HUES48 (cell line): ENCODE measurements around the gene CHCHD1.
A peak's percentile ranks its signal among the peaks of the same experiment; 100 is the strongest.

Experiments used
- H3K27ac ChIP-seq: one replicate; pipeline ENCODE4 v1.7.0; 2013; ENCODE audit warnings: low read depth, low read length, inconsistent platforms
- H3K27me3 ChIP-seq: 2 replicates; pipeline ENCODE4 v1.6.1; 2013; ENCODE audit warnings: mild to moderate bottlenecking, low read length; ENCODE audit not compliant: control insufficient read depth, insufficient read depth
- H3K36me3 ChIP-seq: 2 replicates; pipeline ENCODE4 v1.6.1; 2013; ENCODE audit warnings: low read length; ENCODE audit not compliant: control insufficient read depth, insufficient read depth
- H3K4me1 ChIP-seq: 2 replicates; pipeline ENCODE4 v1.6.1; 2013; ENCODE audit warnings: mild to moderate bottlenecking, low read length; ENCODE audit not compliant: control insufficient read depth, insufficient read depth
- H3K4me3 ChIP-seq: 2 replicates; pipeline ENCODE4 v1.5.1; 2013; ENCODE audit warnings: mild to moderate bottlenecking, low read depth, low read length
- H3K9ac ChIP-seq: 2 replicates; pipeline ENCODE4 v1.6.1; 2013; ENCODE audit warnings: mild to moderate bottlenecking, low read depth, low read length, moderate library complexity
- H3K9me3 ChIP-seq: 2 replicates; pipeline ENCODE4 v1.6.1; 2013; ENCODE audit warnings: low read length; ENCODE audit not compliant: control insufficient read depth, insufficient read depth

The CHCHD1 gene

GRCh38 chr10:73769396-73769795, 12.5 kb upstream of the CHCHD1 start:
- Histone ChIP-seq H3K9ac (no peak overlapping the region), H3K27ac (no peak overlapping the region), H3K4me3 (no peak overlapping the region), H3K4me1 (peaks cover 6% of the 10 kb centered on the region; the same call in 1 of the 2 replicates), H3K27me3 (no peaks in the 10 kb centered on the region), H3K9me3 (no peaks in the 10 kb centered on the region), H3K36me3 (peaks cover 68% of the 10 kb centered on the region)

GRCh38 chr10:73771722-73772280, 10.0 kb upstream of the CHCHD1 start:
- Histone ChIP-seq H3K4me1 (peaks cover 6% of the 10 kb centered on the region; the same call in 1 of the 2 replicates), H3K27ac (peak overlapping the region; percentile 80), H3K9ac (peak overlapping the region; percentile 81; the same call in 1 of the 2 replicates), H3K4me3 (peak overlapping the region; percentile 78), H3K27me3 (no peaks in the 10 kb centered on the region), H3K36me3 (peaks cover 61% of the 10 kb centered on the region), H3K9me3 (no peaks in the 10 kb centered on the region)

GRCh38 chr10:73772281-73773151, 9.3 kb upstream of the CHCHD1 start:
- H3K9ac ChIP-seq: peak overlapping the region; percentile 81
- peaks cover 58% of the 10 kb centered on the region for H3K36me3 ChIP-seq
- H3K4me1 ChIP-seq: peaks cover 6% of the 10 kb centered on the region; the same call in 1 of the 2 replicates
- no peaks in the 10 kb centered on the region for H3K9me3 ChIP-seq
- peak overlapping the region; percentile 78 for H3K4me3 ChIP-seq
- H3K27ac ChIP-seq: peak overlapping the region; percentile 80
- H3K27me3 ChIP-seq: no peaks in the 10 kb centered on the region

GRCh38 chr10:73773152-73773879, 8.5 kb upstream of the CHCHD1 start:
- H3K9ac ChIP-seq: peak overlapping the region; percentile 81; the same call in 1 of the 2 replicates
- H3K4me1 ChIP-seq: peaks cover 6% of the 10 kb centered on the region; the same call in 1 of the 2 replicates
- H3K36me3 ChIP-seq: peaks cover 56% of the 10 kb centered on the region
- H3K27ac ChIP-seq: peak overlapping the region; percentile 80
- peak overlapping the region; percentile 78 for H3K4me3 ChIP-seq
- H3K9me3 ChIP-seq: no peaks in the 10 kb centered on the region
- no peaks in the 10 kb centered on the region for H3K27me3 ChIP-seq

- Histone ChIP-seq H3K27me3 (no peaks in the 10 kb centered on the region), H3K9ac (no peak overlapping the region), H3K9me3 (no peaks in the 10 kb centered on the region), H3K4me1 (peaks cover 6% of the 10 kb centered on the region; the same call in 1 of the 2 replicates), H3K36me3 (peaks cover 55% of the 10 kb centered on the region), H3K27ac (no peak overlapping the region), H3K4me3 (no peak overlapping the region)
These were observed 7.2 kb upstream of the CHCHD1 start for GRCh38 chr10:73774637-73775036.

GRCh38 chr10:73779018-73779417, 2.8 kb upstream of the CHCHD1 start:
- H3K27ac ChIP-seq: no peak overlapping the region
- H3K36me3 ChIP-seq: peaks cover 43% of the 10 kb centered on the region
- H3K9me3 ChIP-seq: no peaks in the 10 kb centered on the region
- no peak overlapping the region for H3K9ac ChIP-seq
- H3K27me3 ChIP-seq: no peaks in the 10 kb centered on the region
- no peak overlapping the region for H3K4me3 ChIP-seq
- peaks cover 14% of the 10 kb centered on the region; the same call in 1 of the 2 replicates for H3K4me1 ChIP-seq

- peaks cover 40% of the 10 kb centered on the region for H3K36me3 ChIP-seq
- H3K27ac ChIP-seq: no peak overlapping the region
- H3K9me3 ChIP-seq: no peaks in the 10 kb centered on the region
- H3K27me3 ChIP-seq: no peaks in the 10 kb centered on the region
- no peak overlapping the region for H3K4me3 ChIP-seq
- peaks cover 14% of the 10 kb centered on the region; the same call in 1 of the 2 replicates for H3K4me1 ChIP-seq
- H3K9ac ChIP-seq: no peak overlapping the region
These were observed 2.2 kb upstream of the CHCHD1 start for GRCh38 chr10:73779539-73780197.

GRCh38 chr10:73780301-73780700, 1.5 kb upstream of the CHCHD1 start:
- Histone ChIP-seq H3K9ac (no peak overlapping the region), H3K9me3 (no peaks in the 10 kb centered on the region), H3K4me3 (peak overlapping the region; percentile 98; the same call in 1 of the 2 replicates), H3K4me1 (peaks cover 14% of the 10 kb centered on the region; the same call in 1 of the 2 replicates), H3K36me3 (peaks cover 33% of the 10 kb centered on the region), H3K27ac (no peak overlapping the region), H3K27me3 (no peaks in the 10 kb centered on the region)

- Histone ChIP-seq H3K27me3 (no peaks in the 10 kb centered on the region), H3K27ac (no peak overlapping the region), H3K4me3 (peak overlapping the region; percentile 98), H3K9me3 (no peaks in the 10 kb centered on the region), H3K4me1 (peaks cover 14% of the 10 kb centered on the region; the same call in 1 of the 2 replicates), H3K9ac (peak overlapping the region; percentile 46), H3K36me3 (peaks cover 27% of the 10 kb centered on the region)
These were observed 882 bp upstream of the CHCHD1 start for GRCh38 chr10:73780966-73781365.

GRCh38 chr10:73781548-73781878, 335 bp upstream of the CHCHD1 start:
- H3K27me3 ChIP-seq: no peaks in the 10 kb centered on the region
- peak overlapping the region; percentile 95 for H3K27ac ChIP-seq
- H3K9me3 ChIP-seq: no peaks in the 10 kb centered on the region
- peak overlapping the region; percentile 98 for H3K4me3 ChIP-seq
- H3K36me3 ChIP-seq: peaks cover 26% of the 10 kb centered on the region
- H3K4me1 ChIP-seq: peaks cover 16% of the 10 kb centered on the region
- peak overlapping the region; percentile 84 for H3K9ac ChIP-seq
